ENCODE measurements around the gene SND1. TPM values are rescaled to one million over a fixed set of nuclear protein-coding genes. Genes with fewer than 3 reads are reported as not detected.

Gene SND1
- total and polyA plus RNA-seq, 2 donors (not counting 1 experiment from before 2014, with no cell fraction given), result 44.4 to 165 TPM

- Mint-ChIP-seq H3K27ac (no peak overlapping the region), H3K4me1 (peaks cover 21% of the 10 kb centered on the region), H3K4me3 (no peak overlapping the region), H3K27me3 (no peaks in the 10 kb centered on the region), H3K9me3 (ENCODE audit: insufficient read depth) (no peaks in the 10 kb centered on the region)
- peaks cover 30% of the 10 kb centered on the region for H4K20me1 ChIP-seq (ENCODE audit: control insufficient read depth, insufficient read depth, low read length, poor library complexity, severe bottlenecking)
- no peaks in the 10 kb centered on the region for H3K9me3 ChIP-seq (ENCODE audit: control extremely low read depth in 1 of 3, control insufficient read depth in 2 of 3, insufficient read depth in 1 of 3, low read length in 2 of 3)
- no peak overlapping the region for H3K9ac ChIP-seq (ENCODE audit: low read length)
- intact Hi-C loops (cut with micrococcal nuclease), result no loop called here
- ChIA-PET CTCF (no interaction called here), POLR2A (no interaction called here)
- no peak overlapping the region for H3K4me3 ChIP-seq (ENCODE audit: control extremely low read depth in 1 of 5, extremely low read depth in 1 of 5, insufficient read depth in 1 of 5, low read depth in 2 of 5, low read length in 4 of 5)
- H3K27me3 ChIP-seq (replicated peaks in 1 of 4; ENCODE audit: control extremely low read depth in 1 of 4, control insufficient read depth in 3 of 4, insufficient read depth in 4 of 4, low read length in 3 of 4), result no peaks in the 10 kb centered on the region
- peaks cover 11 to 12% of the 10 kb centered on the region in 2 donors for H3K4me1 ChIP-seq (ENCODE audit: control insufficient read depth in 2 of 2, insufficient read depth in 2 of 2, low read length in 2 of 2)
- no peak overlapping the region for H3K4me2 ChIP-seq (replicated peaks; ENCODE audit: low read depth, low read length, poor library complexity, severe bottlenecking)
- DNase-seq (no peak), ATAC-seq (ENCODE audit: low read depth) (no peak)
- WGBS (ENCODE audit: insufficient coverage), result 90% methylated on average over 3 of the region's 3 CpGs
- H2AFZ ChIP-seq (ENCODE audit: insufficient read depth, low read depth, low read length, poor library complexity, severe bottlenecking), result no peak overlapping the region
- TF ChIP-seq CTCF (IDR thresholded peaks at IDR 0.05) (no peak), EZH2 (IDR thresholded peaks at IDR 0.05; ENCODE audit: borderline replicate concordance, insufficient read depth, low read depth, low read length, poor library complexity, severe bottlenecking) (no peak)
- no peak overlapping the region for H3K27ac ChIP-seq (ENCODE audit: low read length in 2 of 2)
- H3K36me3 ChIP-seq (replicated peaks in 1 of 2; ENCODE audit: control extremely low read depth in 1 of 2, control insufficient read depth in 1 of 2, extremely low read depth in 1 of 2, insufficient read depth in 2 of 2, low read length in 1 of 2), result peaks cover 0 to 1% of the 10 kb centered on the region in 2 experiments
- peaks cover 48% of the 10 kb centered on the region for H3K79me2 ChIP-seq (ENCODE audit: control insufficient read depth, insufficient read depth, low read length)
Measured at GRCh38 chr7:127798023-127798422, 146.0 kb downstream of the SND1 start.

- ATAC-seq (ENCODE audit: low read depth) (no peak), DNase-seq (no peak)
- WGBS (ENCODE audit: insufficient coverage), result 84% methylated on average over 6 of the region's 6 CpGs
- Histone ChIP-seq H3K36me3 (replicated peaks in 1 of 2; ENCODE audit: control extremely low read depth in 1 of 2, control insufficient read depth in 1 of 2, extremely low read depth in 1 of 2, insufficient read depth in 2 of 2, low read length in 1 of 2) (peaks cover 0 to 1% of the 10 kb centered on the region in 2 experiments), H3K4me1 (ENCODE audit: control insufficient read depth in 2 of 2, insufficient read depth in 2 of 2, low read length in 2 of 2) (peaks cover 3 to 4% of the 10 kb centered on the region in 2 donors), H3K9ac (ENCODE audit: low read length) (no peak overlapping the region), H3K27ac (ENCODE audit: low read length in 2 of 2) (no peak overlapping the region), H3K4me3 (ENCODE audit: control extremely low read depth in 1 of 5, extremely low read depth in 1 of 5, insufficient read depth in 1 of 5, low read depth in 2 of 5, low read length in 4 of 5) (no peak overlapping the region), H3K27me3 (replicated peaks in 1 of 4; ENCODE audit: control extremely low read depth in 1 of 4, control insufficient read depth in 3 of 4, insufficient read depth in 4 of 4, low read length in 3 of 4) (no peaks in the 10 kb centered on the region), H3K79me2 (ENCODE audit: control insufficient read depth, insufficient read depth, low read length) (peaks cover 49% of the 10 kb centered on the region), H4K20me1 (ENCODE audit: control insufficient read depth, insufficient read depth, low read length, poor library complexity, severe bottlenecking) (peaks cover 26% of the 10 kb centered on the region), H3K4me2 (replicated peaks; ENCODE audit: low read depth, low read length, poor library complexity, severe bottlenecking) (no peak overlapping the region), H3K9me3 (ENCODE audit: control extremely low read depth in 1 of 3, control insufficient read depth in 2 of 3, insufficient read depth in 1 of 3, low read length in 2 of 3) (no peaks in the 10 kb centered on the region), H2AFZ (ENCODE audit: insufficient read depth, low read depth, low read length, poor library complexity, severe bottlenecking) (no peak overlapping the region)
- ChIA-PET POLR2A (no interaction called here), CTCF (no interaction called here)
- Mint-ChIP-seq H3K27me3 (no peaks in the 10 kb centered on the region), H3K27ac (no peak overlapping the region), H3K9me3 (ENCODE audit: insufficient read depth) (no peaks in the 10 kb centered on the region), H3K4me1 (peaks cover 13% of the 10 kb centered on the region), H3K4me3 (no peak overlapping the region)
- no peak for TF ChIP-seq EZH2 (IDR thresholded peaks at IDR 0.05; ENCODE audit: borderline replicate concordance, insufficient read depth, low read depth, low read length, poor library complexity, severe bottlenecking)
- TF ChIP-seq CTCF (IDR thresholded peaks at IDR 0.05), result no peak
- intact Hi-C loops (cut with micrococcal nuclease), result no loop called here
Measured at GRCh38 chr7:127798769-127799372, 146.9 kb downstream of the SND1 start.

Data from B cell (primary cell).